K562 (cell line): ENCODE data around the gene AURKB. TPM values are rescaled to one million over a fixed set of nuclear protein-coding genes. Genes with fewer than 3 reads are reported as not detected.

Experiments used
- BACH1 ChIP-seq: fragments of 200-800 bp; sonication (Bioruptor generic); IDR thresholded peaks from 2 replicates; pipeline ENCODE4 v1.6.1; 2016; ENCODE audit warnings: missing genetic modification characterization, missing compliant biosample characterization
- DMBX1 ChIP-seq: fragments of 250-450 bp; sonication (Bioruptor Pico); IDR thresholded peaks from 2 replicates; pipeline ENCODE4 v1.8.0; 2022; ENCODE audit warnings: inconsistent platforms, mild to moderate bottlenecking, moderate library complexity, borderline replicate concordance
- ELF2 ChIP-seq: fragments of 250-450 bp; sonication (Bioruptor Pico); IDR thresholded peaks from 2 replicates; pipeline ENCODE4 v1.5.0; 2021; ENCODE audit warnings: mild to moderate bottlenecking
- FOS ChIP-seq: IDR thresholded peaks from 3 replicates; pipeline ENCODE4 v1.6.1; 2011; ENCODE audit not compliant: insufficient read length; ENCODE audit errors: extremely low read depth
- NFXL1 ChIP-seq: fragments of 450-650 bp; formaldehyde crosslinking; IDR thresholded peaks from 2 replicates; pipeline ENCODE4 v1.4.0; 2021; ENCODE audit warnings: mild to moderate bottlenecking
- RNF2 ChIP-seq: sonication (generic); IDR thresholded peaks from 2 replicates; pipeline ENCODE4 v1.6.1; 2016
- SAFB2 ChIP-seq: fragments of 200-400 bp; formaldehyde crosslinking; IDR thresholded peaks from 2 replicates; pipeline ENCODE4 v1.6.1; 2018; ENCODE audit warnings: borderline replicate concordance, low read length, low read depth, moderate library complexity; ENCODE audit not compliant: severe bottlenecking
- XRCC4 ChIP-seq: IDR thresholded peaks from one replicate; pipeline ENCODE4 v1.6.1; 2011; ENCODE audit not compliant: insufficient read depth, insufficient read length; ENCODE audit errors: extremely low read depth
- ZBTB17 ChIP-seq: fragments of 450-650 bp; formaldehyde crosslinking; IDR thresholded peaks from 2 replicates; pipeline ENCODE4 v1.4.0; 2020; ENCODE audit warnings: mild to moderate bottlenecking
- ZBTB7A ChIP-seq: IDR thresholded peaks from 2 replicates; pipeline ENCODE4 v1.6.1; 2011; ENCODE audit warnings: low read depth, mild to moderate bottlenecking, low read length, moderate library complexity, borderline replicate concordance; ENCODE audit not compliant: control insufficient read depth
- ZFP36 ChIP-seq: fragments of 150-350 bp; IDR thresholded peaks from 2 replicates; pipeline ENCODE4 v1.6.1; 2018; ENCODE audit warnings: low read length, low read depth; ENCODE audit not compliant: partially characterized antibody
- ZNF184 ChIP-seq: sonication (generic); formaldehyde crosslinking; IDR thresholded peaks from 2 replicates; pipeline ENCODE4 v1.5.0; 2020; ENCODE audit warnings: missing genetic modification reagents
- ZNF347 ChIP-seq: fragments of 450-650 bp; formaldehyde crosslinking; IDR thresholded peaks from 2 replicates; pipeline ENCODE4 v1.4.0; 2020; ENCODE audit warnings: low read depth, mild to moderate bottlenecking, moderate library complexity
- ZNF717 ChIP-seq: fragments of 250-450 bp; sonication (Bioruptor Pico); IDR thresholded peaks from 2 replicates; pipeline ENCODE4 v1.5.0; 2021
- polyA plus RNA-seq, 8 experiments: library from polyadenylated mRNA; depleted of rRNA in 4 of 8; stranded (reverse) in 5 of 8; unstranded in 3 of 8; fragments of >200 nt; fragmentation: Nextera tagmentation in 2 of 8; fragmentation: Illumina TruSeq in 1 of 8; extraction: Ambion mirVana in 2 of 8; extraction: Trizol in 1 of 8; gene quantifications; 2 replicates each; pipeline versions ENCODE4 v1.2.1 to v1.2.3, GENCODE V29; 2011 to 2014; ENCODE audit warnings: inconsistent platforms in 1 of 8, missing spikeins in 1 of 8
- total RNA-seq, 7 experiments: library from RNA; depleted of rRNA in 6 of 7; stranded (reverse); fragments of >200 nt in 6 of 7; fragmentation: Illumina TruSeq in 2 of 7; extraction: Trizol in 2 of 7; gene quantifications; 2 replicates each; pipeline versions ENCODE4 v1.2.1 to v1.2.3, GENCODE V29; 2011 to 2021; ENCODE audit warnings: low replicate concordance in 1 of 7
- TF ChIP-seq, protein P1 (sequence below): fragments of 250-450 bp; sonication (Bioruptor Pico); IDR thresholded peaks from 2 replicates; pipeline ENCODE4 v1.8.0; 2022; ENCODE audit warnings: moderate library complexity, mild to moderate bottlenecking, inconsistent platforms
- TF ChIP-seq, protein P2 (sequence below): fragments of 450-650 bp; IDR thresholded peaks from 2 replicates; pipeline ENCODE4 v1.6.1; 2016; ENCODE audit warnings: mild to moderate bottlenecking, moderate library complexity

Gene AURKB
- total and polyA plus RNA-seq, 9 of the 15 experiments (the other 6 are each of a cell fraction or from before 2014, with no cell fraction given): 27.2 to 114 (median 74.8) TPM

- TF ChIP-seq ZBTB7A: no peak
- TF ChIP-seq ELF2 (CRISPR knock-in tag): no peak
- TF ChIP-seq SAFB2: no peak
- no peak for TF ChIP-seq ZBTB17 (CRISPR knock-in tag)
- TF ChIP-seq, protein P1, sequence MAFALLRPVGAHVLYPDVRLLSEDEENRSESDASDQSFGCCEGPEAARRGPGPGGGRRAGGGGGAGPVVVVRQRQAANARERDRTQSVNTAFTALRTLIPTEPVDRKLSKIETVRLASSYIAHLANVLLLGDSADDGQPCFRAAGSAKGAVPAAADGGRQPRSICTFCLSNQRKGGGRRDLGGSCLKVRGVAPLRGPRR: no peak
- peak; percentile 64; the same call in 1 of the 2 replicates for TF ChIP-seq BACH1
- no peak for TF ChIP-seq ZNF717 (CRISPR knock-in tag)
- TF ChIP-seq ZNF347 (CRISPR knock-in tag): no peak
- TF ChIP-seq XRCC4: no peak
- peak; percentile 44; the same call in 1 of the 2 replicates for TF ChIP-seq RNF2
- TF ChIP-seq, protein P2, sequence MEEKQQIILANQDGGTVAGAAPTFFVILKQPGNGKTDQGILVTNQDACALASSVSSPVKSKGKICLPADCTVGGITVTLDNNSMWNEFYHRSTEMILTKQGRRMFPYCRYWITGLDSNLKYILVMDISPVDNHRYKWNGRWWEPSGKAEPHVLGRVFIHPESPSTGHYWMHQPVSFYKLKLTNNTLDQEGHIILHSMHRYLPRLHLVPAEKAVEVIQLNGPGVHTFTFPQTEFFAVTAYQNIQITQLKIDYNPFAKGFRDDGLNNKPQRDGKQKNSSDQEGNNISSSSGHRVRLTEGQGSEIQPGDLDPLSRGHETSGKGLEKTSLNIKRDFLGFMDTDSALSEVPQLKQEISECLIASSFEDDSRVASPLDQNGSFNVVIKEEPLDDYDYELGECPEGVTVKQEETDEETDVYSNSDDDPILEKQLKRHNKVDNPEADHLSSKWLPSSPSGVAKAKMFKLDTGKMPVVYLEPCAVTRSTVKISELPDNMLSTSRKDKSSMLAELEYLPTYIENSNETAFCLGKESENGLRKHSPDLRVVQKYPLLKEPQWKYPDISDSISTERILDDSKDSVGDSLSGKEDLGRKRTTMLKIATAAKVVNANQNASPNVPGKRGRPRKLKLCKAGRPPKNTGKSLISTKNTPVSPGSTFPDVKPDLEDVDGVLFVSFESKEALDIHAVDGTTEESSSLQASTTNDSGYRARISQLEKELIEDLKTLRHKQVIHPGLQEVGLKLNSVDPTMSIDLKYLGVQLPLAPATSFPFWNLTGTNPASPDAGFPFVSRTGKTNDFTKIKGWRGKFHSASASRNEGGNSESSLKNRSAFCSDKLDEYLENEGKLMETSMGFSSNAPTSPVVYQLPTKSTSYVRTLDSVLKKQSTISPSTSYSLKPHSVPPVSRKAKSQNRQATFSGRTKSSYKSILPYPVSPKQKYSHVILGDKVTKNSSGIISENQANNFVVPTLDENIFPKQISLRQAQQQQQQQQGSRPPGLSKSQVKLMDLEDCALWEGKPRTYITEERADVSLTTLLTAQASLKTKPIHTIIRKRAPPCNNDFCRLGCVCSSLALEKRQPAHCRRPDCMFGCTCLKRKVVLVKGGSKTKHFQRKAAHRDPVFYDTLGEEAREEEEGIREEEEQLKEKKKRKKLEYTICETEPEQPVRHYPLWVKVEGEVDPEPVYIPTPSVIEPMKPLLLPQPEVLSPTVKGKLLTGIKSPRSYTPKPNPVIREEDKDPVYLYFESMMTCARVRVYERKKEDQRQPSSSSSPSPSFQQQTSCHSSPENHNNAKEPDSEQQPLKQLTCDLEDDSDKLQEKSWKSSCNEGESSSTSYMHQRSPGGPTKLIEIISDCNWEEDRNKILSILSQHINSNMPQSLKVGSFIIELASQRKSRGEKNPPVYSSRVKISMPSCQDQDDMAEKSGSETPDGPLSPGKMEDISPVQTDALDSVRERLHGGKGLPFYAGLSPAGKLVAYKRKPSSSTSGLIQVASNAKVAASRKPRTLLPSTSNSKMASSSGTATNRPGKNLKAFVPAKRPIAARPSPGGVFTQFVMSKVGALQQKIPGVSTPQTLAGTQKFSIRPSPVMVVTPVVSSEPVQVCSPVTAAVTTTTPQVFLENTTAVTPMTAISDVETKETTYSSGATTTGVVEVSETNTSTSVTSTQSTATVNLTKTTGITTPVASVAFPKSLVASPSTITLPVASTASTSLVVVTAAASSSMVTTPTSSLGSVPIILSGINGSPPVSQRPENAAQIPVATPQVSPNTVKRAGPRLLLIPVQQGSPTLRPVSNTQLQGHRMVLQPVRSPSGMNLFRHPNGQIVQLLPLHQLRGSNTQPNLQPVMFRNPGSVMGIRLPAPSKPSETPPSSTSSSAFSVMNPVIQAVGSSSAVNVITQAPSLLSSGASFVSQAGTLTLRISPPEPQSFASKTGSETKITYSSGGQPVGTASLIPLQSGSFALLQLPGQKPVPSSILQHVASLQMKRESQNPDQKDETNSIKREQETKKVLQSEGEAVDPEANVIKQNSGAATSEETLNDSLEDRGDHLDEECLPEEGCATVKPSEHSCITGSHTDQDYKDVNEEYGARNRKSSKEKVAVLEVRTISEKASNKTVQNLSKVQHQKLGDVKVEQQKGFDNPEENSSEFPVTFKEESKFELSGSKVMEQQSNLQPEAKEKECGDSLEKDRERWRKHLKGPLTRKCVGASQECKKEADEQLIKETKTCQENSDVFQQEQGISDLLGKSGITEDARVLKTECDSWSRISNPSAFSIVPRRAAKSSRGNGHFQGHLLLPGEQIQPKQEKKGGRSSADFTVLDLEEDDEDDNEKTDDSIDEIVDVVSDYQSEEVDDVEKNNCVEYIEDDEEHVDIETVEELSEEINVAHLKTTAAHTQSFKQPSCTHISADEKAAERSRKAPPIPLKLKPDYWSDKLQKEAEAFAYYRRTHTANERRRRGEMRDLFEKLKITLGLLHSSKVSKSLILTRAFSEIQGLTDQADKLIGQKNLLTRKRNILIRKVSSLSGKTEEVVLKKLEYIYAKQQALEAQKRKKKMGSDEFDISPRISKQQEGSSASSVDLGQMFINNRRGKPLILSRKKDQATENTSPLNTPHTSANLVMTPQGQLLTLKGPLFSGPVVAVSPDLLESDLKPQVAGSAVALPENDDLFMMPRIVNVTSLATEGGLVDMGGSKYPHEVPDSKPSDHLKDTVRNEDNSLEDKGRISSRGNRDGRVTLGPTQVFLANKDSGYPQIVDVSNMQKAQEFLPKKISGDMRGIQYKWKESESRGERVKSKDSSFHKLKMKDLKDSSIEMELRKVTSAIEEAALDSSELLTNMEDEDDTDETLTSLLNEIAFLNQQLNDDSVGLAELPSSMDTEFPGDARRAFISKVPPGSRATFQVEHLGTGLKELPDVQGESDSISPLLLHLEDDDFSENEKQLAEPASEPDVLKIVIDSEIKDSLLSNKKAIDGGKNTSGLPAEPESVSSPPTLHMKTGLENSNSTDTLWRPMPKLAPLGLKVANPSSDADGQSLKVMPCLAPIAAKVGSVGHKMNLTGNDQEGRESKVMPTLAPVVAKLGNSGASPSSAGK: no peak
- no peak for TF ChIP-seq FOS
- 0 out of 2 replicates have a peak, but pooled peaks have one; percentile 39 for TF ChIP-seq DMBX1 (CRISPR knock-in tag)
- TF ChIP-seq NFXL1 (CRISPR knock-in tag): no peak
- peak; percentile 28 for TF ChIP-seq ZFP36
- no peak for TF ChIP-seq ZNF184 (CRISPR knock-in tag)
Observed at GRCh38 chr17:8220783-8221662, 10.6 kb upstream of the AURKB start (continued).
